Measurements from ENCODE around the gene GALNT9.

Gene GALNT9

GRCh38 chr12:132146772-132147422, 182.5 kb downstream of the GALNT9 start:
- H3K4me1 ChIP-seq = peaks cover 23% of the 10 kb centered on the region
- no peak overlapping the region for H3K9ac ChIP-seq
- peaks cover 69% of the 10 kb centered on the region for H4K20me1 ChIP-seq
- no peak overlapping the region for H3K4me2 ChIP-seq
- no peaks in the 10 kb centered on the region for H3K27me3 ChIP-seq
- no peak for TF ChIP-seq Cebpa-rat (IDR thresholded peaks at IDR 0.05)
- H3K27ac ChIP-seq = no peak overlapping the region
- peaks cover 55% of the 10 kb centered on the region for H3K36me3 ChIP-seq
- no peaks in the 10 kb centered on the region for H3K9me3 ChIP-seq
- H3K4me3 ChIP-seq = no peak overlapping the region
